ENCODE results near the gene ADD1. TPM values are rescaled to one million over a fixed set of nuclear protein-coding genes. Genes with fewer than 3 reads are reported as not detected.

ADD1 gene
- total and polyA plus RNA-seq, 2 of the 13 experiments (the other 11 are each of a cell fraction or from before 2014, with no cell fraction given), result 73.9 to 122 TPM

GRCh38 chr4:2934813-2935761 lies 91.4 kb downstream of the ADD1 start (continued):
- TF ChIP-seq, protein P1, sequence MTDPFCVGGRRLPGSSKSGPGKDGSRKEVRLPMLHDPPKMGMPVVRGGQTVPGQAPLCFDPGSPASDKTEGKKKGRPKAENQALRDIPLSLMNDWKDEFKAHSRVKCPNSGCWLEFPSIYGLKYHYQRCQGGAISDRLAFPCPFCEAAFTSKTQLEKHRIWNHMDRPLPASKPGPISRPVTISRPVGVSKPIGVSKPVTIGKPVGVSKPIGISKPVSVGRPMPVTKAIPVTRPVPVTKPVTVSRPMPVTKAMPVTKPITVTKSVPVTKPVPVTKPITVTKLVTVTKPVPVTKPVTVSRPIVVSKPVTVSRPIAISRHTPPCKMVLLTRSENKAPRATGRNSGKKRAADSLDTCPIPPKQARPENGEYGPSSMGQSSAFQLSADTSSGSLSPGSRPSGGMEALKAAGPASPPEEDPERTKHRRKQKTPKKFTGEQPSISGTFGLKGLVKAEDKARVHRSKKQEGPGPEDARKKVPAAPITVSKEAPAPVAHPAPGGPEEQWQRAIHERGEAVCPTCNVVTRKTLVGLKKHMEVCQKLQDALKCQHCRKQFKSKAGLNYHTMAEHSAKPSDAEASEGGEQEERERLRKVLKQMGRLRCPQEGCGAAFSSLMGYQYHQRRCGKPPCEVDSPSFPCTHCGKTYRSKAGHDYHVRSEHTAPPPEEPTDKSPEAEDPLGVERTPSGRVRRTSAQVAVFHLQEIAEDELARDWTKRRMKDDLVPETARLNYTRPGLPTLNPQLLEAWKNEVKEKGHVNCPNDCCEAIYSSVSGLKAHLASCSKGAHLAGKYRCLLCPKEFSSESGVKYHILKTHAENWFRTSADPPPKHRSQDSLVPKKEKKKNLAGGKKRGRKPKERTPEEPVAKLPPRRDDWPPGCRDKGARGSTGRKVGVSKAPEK (CRISPR knock-in tag; IDR thresholded peaks at IDR 0.05; ENCODE audit: borderline replicate concordance), result no peak
- TF ChIP-seq ZNF780A (CRISPR knock-in tag; IDR thresholded peaks at IDR 0.05) (no peak), TRIM24 (CRISPR knock-in tag; IDR thresholded peaks at IDR 0.05) (no peak), FOXC1 (CRISPR knock-in tag; IDR thresholded peaks at IDR 0.05; ENCODE audit: borderline replicate concordance) (no peak), ATF6 (CRISPR knock-in tag; conservative IDR thresholded peaks at IDR 0.05) (0 out of 2 replicates have a peak, but pooled peaks have one; percentile 34), ZIK1 (CRISPR knock-in tag; IDR thresholded peaks at IDR 0.05; ENCODE audit: borderline replicate concordance, low read depth) (0 out of 2 replicates have a peak, but pooled peaks have one; percentile 32), GZF1 (CRISPR knock-in tag; IDR thresholded peaks at IDR 0.05) (no peak), SMC3 (IDR thresholded peaks at IDR 0.05; ENCODE audit: low read length) (no peak), CEBPB (IDR thresholded peaks at IDR 0.05; ENCODE audit: borderline replicate concordance, low read depth, low read length) (no peak), YY1 (IDR thresholded peaks at IDR 0.05; ENCODE audit: insufficient read depth, insufficient replicate concordance, low read depth, low read length) (peak; percentile 34), NRL (CRISPR knock-in tag; IDR thresholded peaks at IDR 0.05; ENCODE audit: borderline replicate concordance) (0 out of 2 replicates have a peak, but pooled peaks have one; percentile 54), DZIP1 (CRISPR knock-in tag; IDR thresholded peaks at IDR 0.05) (peak; percentile 61; the same call in 1 of the 2 replicates), KDM5A (IDR thresholded peaks at IDR 0.05; ENCODE audit: borderline replicate concordance, low read length) (peak; percentile 91), AKAP8 (CRISPR knock-in tag; IDR thresholded peaks at IDR 0.05) (0 out of 2 replicates have a peak, but pooled peaks have one; percentile 61), ZNF576 (CRISPR knock-in tag; IDR thresholded peaks at IDR 0.05) (no peak), ZBTB3 (CRISPR knock-in tag; IDR thresholded peaks at IDR 0.05; ENCODE audit: borderline replicate concordance, low read depth) (no peak), FOXA1 (IDR thresholded peaks at IDR 0.05) (no peak), FOXA1 (CRISPR knock-in tag; IDR thresholded peaks at IDR 0.05) (no peak; the same call in 1 of the 2 replicates)
- TF ChIP-seq, protein P2, sequence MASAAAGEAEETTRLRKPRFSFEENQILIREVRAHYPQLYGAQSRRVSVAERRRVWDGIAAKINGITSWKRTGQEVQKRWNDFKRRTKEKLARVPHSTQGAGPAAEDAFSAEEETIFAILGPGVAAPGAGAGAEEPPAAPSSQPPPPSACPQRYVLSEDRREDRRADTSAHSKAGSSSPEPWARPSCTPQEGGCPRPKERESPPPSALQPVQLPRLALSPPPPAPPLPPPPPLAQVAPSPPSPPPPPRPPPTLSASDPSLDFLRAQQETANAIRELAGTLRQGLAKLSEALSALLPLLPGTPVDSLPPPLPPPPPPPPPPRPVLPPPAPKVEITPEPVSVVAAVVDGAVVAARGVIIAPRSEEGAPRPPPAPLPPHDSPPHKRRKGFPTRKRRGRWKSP (CRISPR knock-in tag; IDR thresholded peaks at IDR 0.05), result peak; percentile 61; the same call in 1 of the 2 replicates
